ENCODE measurements around the gene ATF6. TPM values are rescaled to one million over a fixed set of nuclear protein-coding genes. Genes with fewer than 3 reads are reported as not detected.

ATF6 gene
- total and polyA plus RNA-seq, 8 donors, result 3.4 to 54.3 (median 13.5) TPM

GRCh38 chr1:161936786-161937185 is 170.7 kb downstream of the ATF6 start:
- no peak for DNase-seq

GRCh38 chr1:161940866-161941591 is 174.9 kb downstream of the ATF6 start:
- no peak overlapping the region for H3K4me3 ChIP-seq
- TF ChIP-seq POLR2AphosphoS5 (IDR thresholded peaks at IDR 0.05) (no peak), POLR2A (IDR thresholded peaks at IDR 0.05) (no peak), EP300 (IDR thresholded peaks at IDR 0.05) (no peak)
- TF ChIP-seq, protein P1, sequence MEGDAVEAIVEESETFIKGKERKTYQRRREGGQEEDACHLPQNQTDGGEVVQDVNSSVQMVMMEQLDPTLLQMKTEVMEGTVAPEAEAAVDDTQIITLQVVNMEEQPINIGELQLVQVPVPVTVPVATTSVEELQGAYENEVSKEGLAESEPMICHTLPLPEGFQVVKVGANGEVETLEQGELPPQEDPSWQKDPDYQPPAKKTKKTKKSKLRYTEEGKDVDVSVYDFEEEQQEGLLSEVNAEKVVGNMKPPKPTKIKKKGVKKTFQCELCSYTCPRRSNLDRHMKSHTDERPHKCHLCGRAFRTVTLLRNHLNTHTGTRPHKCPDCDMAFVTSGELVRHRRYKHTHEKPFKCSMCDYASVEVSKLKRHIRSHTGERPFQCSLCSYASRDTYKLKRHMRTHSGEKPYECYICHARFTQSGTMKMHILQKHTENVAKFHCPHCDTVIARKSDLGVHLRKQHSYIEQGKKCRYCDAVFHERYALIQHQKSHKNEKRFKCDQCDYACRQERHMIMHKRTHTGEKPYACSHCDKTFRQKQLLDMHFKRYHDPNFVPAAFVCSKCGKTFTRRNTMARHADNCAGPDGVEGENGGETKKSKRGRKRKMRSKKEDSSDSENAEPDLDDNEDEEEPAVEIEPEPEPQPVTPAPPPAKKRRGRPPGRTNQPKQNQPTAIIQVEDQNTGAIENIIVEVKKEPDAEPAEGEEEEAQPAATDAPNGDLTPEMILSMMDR (IDR thresholded peaks at IDR 0.05), result no peak
- no peaks in the 10 kb centered on the region for H3K9me3 ChIP-seq
- intact Hi-C loops (cut with DNase I; ENCODE audit: low total_unique reads), result no loop called here
- 64 to 82% (median 78%) methylated on average over 3 of the region's 3 CpGs for WGBS, 5 donors
- peaks cover 11 to 41% (median 32%) of the 10 kb centered on the region in 4 donors for H3K36me3 ChIP-seq
- H3K27me3 ChIP-seq, result no peaks in the 10 kb centered on the region
- no peaks in the 10 kb centered on the region for H3K4me1 ChIP-seq
- no peak for DNase-seq
- no peak overlapping the region for H3K27ac ChIP-seq

More at GRCh38 chr1:161936786-161937185, 170.7 kb downstream of the ATF6 start:
- H3K9me3 ChIP-seq, result no peaks in the 10 kb centered on the region
- H3K4me1 ChIP-seq, result no peaks in the 10 kb centered on the region
- no peak overlapping the region for H3K27ac ChIP-seq
- 87 to 97% (median 94%) methylated on average over 2 of the region's 2 CpGs for WGBS, 5 donors
- intact Hi-C loops (cut with DNase I; ENCODE audit: low total_unique reads), result no loop called here
- no peak overlapping the region for H3K4me3 ChIP-seq
- no peaks in the 10 kb centered on the region for H3K27me3 ChIP-seq
- peaks cover 0 to 13% (median 6%) of the 10 kb centered on the region in 4 donors for H3K36me3 ChIP-seq
- TF ChIP-seq EP300 (IDR thresholded peaks at IDR 0.05) (no peak), POLR2AphosphoS5 (IDR thresholded peaks at IDR 0.05) (no peak), POLR2A (IDR thresholded peaks at IDR 0.05) (no peak)
- TF ChIP-seq, protein P1 (IDR thresholded peaks at IDR 0.05), result no peak

GRCh38 chr1:161941726-161942436 is 175.8 kb downstream of the ATF6 start:
- WGBS, 5 donors, result 74 to 85% (median 76%) methylated on average over 8 of the region's 8 CpGs
- no peaks in the 10 kb centered on the region for H3K27me3 ChIP-seq
- H3K36me3 ChIP-seq, result peaks cover 11 to 40% (median 31%) of the 10 kb centered on the region in 4 donors
- no peaks in the 10 kb centered on the region for H3K4me1 ChIP-seq
- no peak overlapping the region for H3K27ac ChIP-seq
- no peak for TF ChIP-seq EP300 (IDR thresholded peaks at IDR 0.05)
- intact Hi-C loops (cut with DNase I; ENCODE audit: low total_unique reads), result no loop called here
- H3K9me3 ChIP-seq, result no peaks in the 10 kb centered on the region
- no peak for DNase-seq
- H3K4me3 ChIP-seq, result no peak overlapping the region

DNA sequence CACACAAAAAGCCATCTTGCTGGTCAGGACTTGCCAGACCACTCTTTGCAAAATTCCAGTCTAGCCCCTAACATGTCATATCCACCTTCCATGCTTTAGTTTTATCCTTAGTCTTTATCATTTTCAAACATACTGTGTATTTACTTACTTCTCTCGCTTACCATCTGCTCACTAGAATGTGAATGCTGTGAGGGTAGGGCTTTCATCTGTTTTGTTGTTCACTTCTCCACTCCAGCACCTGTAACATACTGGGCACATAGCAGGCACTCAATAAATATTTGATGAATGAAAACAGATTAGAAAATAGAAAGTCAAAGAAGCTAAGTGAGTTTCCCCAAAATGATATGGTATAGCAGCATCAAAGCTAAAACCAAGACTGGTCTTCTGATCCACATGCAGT is 177.6 kb downstream of the ATF6 start:
- no peak overlapping the region for H3K27ac ChIP-seq
- H3K4me1 ChIP-seq, result no peaks in the 10 kb centered on the region
- no peak overlapping the region for H3K4me3 ChIP-seq
- intact Hi-C loops (cut with DNase I; ENCODE audit: low total_unique reads), result no loop called here
- no peaks in the 10 kb centered on the region for H3K9me3 ChIP-seq
- TF ChIP-seq, protein P1 (IDR thresholded peaks at IDR 0.05), result no peak
- TF ChIP-seq POLR2AphosphoS5 (IDR thresholded peaks at IDR 0.05) (no peak), POLR2A (IDR thresholded peaks at IDR 0.05) (no peak), EP300 (IDR thresholded peaks at IDR 0.05) (no peak)
- peaks cover 11 to 35% (median 27%) of the 10 kb centered on the region in 4 donors for H3K36me3 ChIP-seq
- 28 to 72% (median 63%) methylated on average over 1 of the region's 1 CpG for WGBS, 5 donors
- H3K27me3 ChIP-seq, result no peaks in the 10 kb centered on the region
- DNase-seq, result no peak
